Endothelial cell of umbilical vein (primary cell): ENCODE data around the gene PCDH15.

Experiments used
- CTCF ChIP-seq, 2 donors: IDR thresholded peaks; 1 replicate in 1 of 2; 2 replicates in 1 of 2; pipeline ENCODE4 v1.5.1; 2011; ENCODE audit warnings: low read length in 2 of 2, mild to moderate bottlenecking in 2 of 2, moderate library complexity in 2 of 2, control low read depth in 1 of 2, inconsistent platforms in 1 of 2, low read depth in 1 of 2; ENCODE audit not compliant: insufficient read depth in 1 of 2; ENCODE audit errors: extremely low read depth in 1 of 2
- EZH2 ChIP-seq: IDR thresholded peaks from 2 replicates; pipeline ENCODE4 v1.6.1; 2012; ENCODE audit warnings: borderline replicate concordance, low read depth, mild to moderate bottlenecking, moderate library complexity, low read length, inconsistent platforms; ENCODE audit not compliant: severe bottlenecking
- MAX ChIP-seq: IDR thresholded peaks from 2 replicates; pipeline ENCODE4 v1.6.1; 2011; ENCODE audit not compliant: insufficient read depth, insufficient read length
- POLR2A ChIP-seq: IDR thresholded peaks from 2 replicates; pipeline ENCODE4 v1.6.1; 2012; ENCODE audit warnings: low read depth, mild to moderate bottlenecking, control low read depth, low read length
- POLR2AphosphoS5 ChIP-seq: IDR thresholded peaks from 2 replicates; pipeline ENCODE4 v1.6.1; 2012; ENCODE audit warnings: low read depth, mild to moderate bottlenecking, control low read depth, low read length, moderate library complexity; ENCODE audit not compliant: insufficient read depth

- TF ChIP-seq CTCF (IDR thresholded peaks at IDR 0.05; ENCODE audit: extremely low read depth in 1 of 2, insufficient read depth in 1 of 2, low read depth in 1 of 2, low read length in 2 of 2) (no peak), POLR2AphosphoS5 (no peak), EZH2 (no peak), MAX (no peak), POLR2A (no peak)
Observed at GRCh38 chr10:54026340-54026739, 774.7 kb downstream of the PCDH15 start.
